ENCODE measurements around the gene ICE1. TPM values are rescaled to one million over a fixed set of nuclear protein-coding genes. Genes with fewer than 3 reads are reported as not detected.
A peak's percentile ranks its signal among the peaks of the same experiment; 100 is the strongest.

ICE1 gene
- total RNA-seq, 2 experiments from 2014 or later, result 29.5 to 30.8 TPM

- ChIA-PET CTCF (interaction anchor here (1.1 kb wide), 1 partner anchor 13 kb away, joined by 4 read pairs; no protein-coding TSS in a partner anchor), POLR2A (interaction anchor here (1.3 kb wide), 1 partner anchor 15 kb away, joined by 4 read pairs; the partner anchor contains the start of gene ICE1)
- Mint-ChIP-seq H3K36me3 (ENCODE audit: low read depth) (peaks cover 11% of the 10 kb centered on the region), H3K4me1 (peaks cover 18% of the 10 kb centered on the region), H3K4me3 (no peak overlapping the region), H3K9me3 (no peaks in the 10 kb centered on the region), H3K27ac (peak overlapping the region; percentile 72), H3K27me3 (no peaks in the 10 kb centered on the region)
- DNase-seq, result no peak
Observed at GRCh38 chr5:5437227-5438172, 15.0 kb downstream of the ICE1 start.

- Mint-ChIP-seq H3K27me3 (no peaks in the 10 kb centered on the region), H3K4me1 (no peaks in the 10 kb centered on the region), H3K4me3 (no peak overlapping the region), H3K27ac (no peak overlapping the region), H3K9me3 (no peaks in the 10 kb centered on the region), H3K36me3 (ENCODE audit: low read depth) (peaks cover 28% of the 10 kb centered on the region)
- POLR2A ChIA-PET, result no interaction called here
- no peak for DNase-seq
- CTCF ChIA-PET, result no interaction called here
Observed at GRCh38 chr5:5451863-5452262, 29.4 kb downstream of the ICE1 start.

- H3K27me3 Mint-ChIP-seq, result no peaks in the 10 kb centered on the region
- ChIA-PET CTCF (interaction anchor here (0.8 kb wide), 1 partner anchor 10 kb away, joined by 3 read pairs; no protein-coding TSS in a partner anchor), POLR2A (no interaction called here)
- H3K27ac Mint-ChIP-seq, result no peak overlapping the region
- peaks cover 33% of the 10 kb centered on the region for H3K36me3 Mint-ChIP-seq (ENCODE audit: low read depth)
- H3K9me3 Mint-ChIP-seq, result no peaks in the 10 kb centered on the region
- H3K4me3 Mint-ChIP-seq, result no peak overlapping the region
- DNase-seq, result no peak
- H3K4me1 Mint-ChIP-seq, result no peaks in the 10 kb centered on the region
Observed at GRCh38 chr5:5453131-5453530, 30.7 kb downstream of the ICE1 start.

- CTCF ChIA-PET, result interaction anchor here (0.6 kb wide), 2 partner anchors 12 to 842 kb away, joined by 3 read pairs; no protein-coding TSS in a partner anchor
- POLR2A ChIA-PET, result no interaction called here
Observed at GRCh38 chr5:5454391-5454790, 31.9 kb downstream of the ICE1 start.

GRCh38 chr5:5456858-5457257 lies 34.4 kb downstream of the ICE1 start:
- ChIA-PET CTCF (no interaction called here), POLR2A (no interaction called here)
- Mint-ChIP-seq H3K9me3 (no peaks in the 10 kb centered on the region), H3K27me3 (no peaks in the 10 kb centered on the region), H3K4me1 (no peaks in the 10 kb centered on the region), H3K36me3 (ENCODE audit: low read depth) (peaks cover 48% of the 10 kb centered on the region), H3K27ac (no peak overlapping the region), H3K4me3 (no peak overlapping the region)
- DNase-seq, result no peak

More at GRCh38 chr5:5454391-5454790, 31.9 kb downstream of the ICE1 start:
- no peak overlapping the region for H3K4me3 Mint-ChIP-seq
- no peaks in the 10 kb centered on the region for H3K4me1 Mint-ChIP-seq
- DNase-seq, result no peak
- H3K27me3 Mint-ChIP-seq, result no peaks in the 10 kb centered on the region
- no peak overlapping the region for H3K27ac Mint-ChIP-seq
- H3K36me3 Mint-ChIP-seq (ENCODE audit: low read depth), result peaks cover 42% of the 10 kb centered on the region
- H3K9me3 Mint-ChIP-seq, result no peaks in the 10 kb centered on the region

- Mint-ChIP-seq H3K4me3 (no peak overlapping the region), H3K4me1 (no peaks in the 10 kb centered on the region), H3K36me3 (ENCODE audit: low read depth) (peaks cover 63% of the 10 kb centered on the region), H3K27ac (no peak overlapping the region), H3K27me3 (no peaks in the 10 kb centered on the region), H3K9me3 (no peaks in the 10 kb centered on the region)
- DNase-seq, result no peak
- ChIA-PET POLR2A (no interaction called here), CTCF (no interaction called here)
Observed at GRCh38 chr5:5460311-5460710, 37.8 kb downstream of the ICE1 start.

GRCh38 chr5:5461012-5461411 lies 38.5 kb downstream of the ICE1 start:
- DNase-seq, result no peak
- Mint-ChIP-seq H3K9me3 (no peaks in the 10 kb centered on the region), H3K27me3 (no peaks in the 10 kb centered on the region), H3K27ac (no peak overlapping the region), H3K4me3 (no peak overlapping the region), H3K4me1 (no peaks in the 10 kb centered on the region), H3K36me3 (ENCODE audit: low read depth) (peaks cover 59% of the 10 kb centered on the region)
- ChIA-PET CTCF (no interaction called here), POLR2A (no interaction called here)

- ChIA-PET POLR2A (no interaction called here), CTCF (interaction anchor here (0.9 kb wide), 1 partner anchor 30 kb away, joined by 3 read pairs; no protein-coding TSS in a partner anchor)
- H3K27ac Mint-ChIP-seq, result no peak overlapping the region
- H3K9me3 Mint-ChIP-seq, result no peaks in the 10 kb centered on the region
- no peak for DNase-seq
- H3K4me3 Mint-ChIP-seq, result no peak overlapping the region
- H3K36me3 Mint-ChIP-seq (ENCODE audit: low read depth), result peaks cover 47% of the 10 kb centered on the region
- no peaks in the 10 kb centered on the region for H3K27me3 Mint-ChIP-seq
- H3K4me1 Mint-ChIP-seq, result no peaks in the 10 kb centered on the region
Observed at GRCh38 chr5:5464036-5464715, 41.7 kb downstream of the ICE1 start.

GRCh38 chr5:5466227-5466626 lies 43.8 kb downstream of the ICE1 start:
- Mint-ChIP-seq H3K4me1 (no peaks in the 10 kb centered on the region), H3K36me3 (ENCODE audit: low read depth) (peaks cover 31% of the 10 kb centered on the region), H3K27me3 (no peaks in the 10 kb centered on the region), H3K9me3 (no peaks in the 10 kb centered on the region), H3K27ac (no peak overlapping the region), H3K4me3 (no peak overlapping the region)
- ChIA-PET POLR2A (no interaction called here), CTCF (interaction anchor here (1.0 kb wide), 1 partner anchor 12 kb away, joined by 3 read pairs; no protein-coding TSS in a partner anchor)
- no peak for DNase-seq

GRCh38 chr5:5467737-5468136 lies 45.3 kb downstream of the ICE1 start:
- ChIA-PET POLR2A (no interaction called here), CTCF (interaction anchor here (0.7 to 0.9 kb wide), 2 partner anchors 26 to 50 kb away, joined by 3 read pairs; no protein-coding TSS in a partner anchor)
- Mint-ChIP-seq H3K4me1 (no peaks in the 10 kb centered on the region), H3K27ac (no peak overlapping the region), H3K4me3 (no peak overlapping the region), H3K9me3 (no peaks in the 10 kb centered on the region), H3K27me3 (no peaks in the 10 kb centered on the region), H3K36me3 (ENCODE audit: low read depth) (peaks cover 20% of the 10 kb centered on the region)
- no peak for DNase-seq

GRCh38 chr5:5470933-5471332 lies 48.5 kb downstream of the ICE1 start:
- Mint-ChIP-seq H3K36me3 (ENCODE audit: low read depth) (peaks cover 22% of the 10 kb centered on the region), H3K4me3 (no peak overlapping the region), H3K27me3 (no peaks in the 10 kb centered on the region), H3K27ac (no peak overlapping the region), H3K4me1 (no peaks in the 10 kb centered on the region), H3K9me3 (no peaks in the 10 kb centered on the region)
- DNase-seq, result no peak
- ChIA-PET CTCF (no interaction called here), POLR2A (no interaction called here)

GRCh38 chr5:5473226-5473625 lies 50.7 kb downstream of the ICE1 start:
- ChIA-PET POLR2A (no interaction called here), CTCF (no interaction called here)
- Mint-ChIP-seq H3K27ac (no peak overlapping the region), H3K9me3 (peaks cover 2% of the 10 kb centered on the region), H3K27me3 (no peaks in the 10 kb centered on the region), H3K4me3 (no peak overlapping the region), H3K36me3 (ENCODE audit: low read depth) (peaks cover 32% of the 10 kb centered on the region), H3K4me1 (no peaks in the 10 kb centered on the region)
- no peak for DNase-seq

GRCh38 chr5:5474961-5475360 lies 52.5 kb downstream of the ICE1 start:
- no peak for DNase-seq
- peaks cover 9% of the 10 kb centered on the region for H3K4me1 Mint-ChIP-seq
- CTCF ChIA-PET, result interaction anchor here (0.6 kb wide), 1 partner anchor 137 kb away, joined by 4 read pairs; no protein-coding TSS in a partner anchor
- H3K9me3 Mint-ChIP-seq, result peaks cover 11% of the 10 kb centered on the region
- H3K36me3 Mint-ChIP-seq (ENCODE audit: low read depth), result peaks cover 49% of the 10 kb centered on the region
- no peaks in the 10 kb centered on the region for H3K27me3 Mint-ChIP-seq
- H3K27ac Mint-ChIP-seq, result no peak overlapping the region
- POLR2A ChIA-PET, result no interaction called here
- H3K4me3 Mint-ChIP-seq, result no peak overlapping the region

Measured in activated CD4-positive, alpha-beta T cell treated with anti-CD3 and anti-CD28 coated beads, Interleukin-2, amount 10 ng/mL, durations not matched to agents 7 days and 5 days (primary cell).